ENCODE results near the gene SLC36A1.

DNA sequence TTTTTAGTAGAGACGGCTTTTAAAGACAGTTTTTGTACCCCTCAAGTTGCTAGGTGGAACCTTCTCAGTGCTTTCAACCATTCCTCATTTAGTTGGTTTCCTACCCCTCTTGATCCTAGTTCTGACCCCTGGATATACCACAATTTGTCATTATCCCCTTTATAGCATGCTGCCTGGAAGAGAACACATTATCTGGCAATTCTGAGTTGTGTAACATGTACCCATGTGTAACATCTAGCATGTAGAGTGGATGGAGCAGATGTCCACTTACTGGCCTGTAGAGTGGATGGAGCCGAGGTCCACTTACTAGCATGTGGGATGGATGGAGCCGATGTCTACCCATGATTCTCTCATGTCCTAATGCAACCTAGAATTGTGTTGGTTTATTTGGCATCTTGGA is 7.5 kb downstream of the SLC36A1 start:
- TF ChIP-seq, protein P1, sequence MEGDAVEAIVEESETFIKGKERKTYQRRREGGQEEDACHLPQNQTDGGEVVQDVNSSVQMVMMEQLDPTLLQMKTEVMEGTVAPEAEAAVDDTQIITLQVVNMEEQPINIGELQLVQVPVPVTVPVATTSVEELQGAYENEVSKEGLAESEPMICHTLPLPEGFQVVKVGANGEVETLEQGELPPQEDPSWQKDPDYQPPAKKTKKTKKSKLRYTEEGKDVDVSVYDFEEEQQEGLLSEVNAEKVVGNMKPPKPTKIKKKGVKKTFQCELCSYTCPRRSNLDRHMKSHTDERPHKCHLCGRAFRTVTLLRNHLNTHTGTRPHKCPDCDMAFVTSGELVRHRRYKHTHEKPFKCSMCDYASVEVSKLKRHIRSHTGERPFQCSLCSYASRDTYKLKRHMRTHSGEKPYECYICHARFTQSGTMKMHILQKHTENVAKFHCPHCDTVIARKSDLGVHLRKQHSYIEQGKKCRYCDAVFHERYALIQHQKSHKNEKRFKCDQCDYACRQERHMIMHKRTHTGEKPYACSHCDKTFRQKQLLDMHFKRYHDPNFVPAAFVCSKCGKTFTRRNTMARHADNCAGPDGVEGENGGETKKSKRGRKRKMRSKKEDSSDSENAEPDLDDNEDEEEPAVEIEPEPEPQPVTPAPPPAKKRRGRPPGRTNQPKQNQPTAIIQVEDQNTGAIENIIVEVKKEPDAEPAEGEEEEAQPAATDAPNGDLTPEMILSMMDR (IDR thresholded peaks at IDR 0.05; ENCODE audit: low read length): no peak
- TF ChIP-seq EZH2 (IDR thresholded peaks at IDR 0.05; ENCODE audit: borderline replicate concordance, low read length): no peak
